ENCODE data around the gene TBX4. TPM values are rescaled to one million over a fixed set of nuclear protein-coding genes. Genes with fewer than 3 reads are reported as not detected.
A peak's percentile ranks its signal among the peaks of the same experiment; 100 is the strongest.

The TBX4 gene
- not detected for total RNA-seq
- polyA plus RNA-seq (2013, experiment 1 of 2), result 1.5 TPM
- polyA plus RNA-seq (2013, experiment 2 of 2), result 1.4 TPM
- long read RNA-seq, experiment 1, result 0 reads
- long read RNA-seq, experiment 2, result 0 reads
- long read RNA-seq, experiment 3, result 0 reads
- long read RNA-seq, experiment 4, result 0 reads

DNA sequence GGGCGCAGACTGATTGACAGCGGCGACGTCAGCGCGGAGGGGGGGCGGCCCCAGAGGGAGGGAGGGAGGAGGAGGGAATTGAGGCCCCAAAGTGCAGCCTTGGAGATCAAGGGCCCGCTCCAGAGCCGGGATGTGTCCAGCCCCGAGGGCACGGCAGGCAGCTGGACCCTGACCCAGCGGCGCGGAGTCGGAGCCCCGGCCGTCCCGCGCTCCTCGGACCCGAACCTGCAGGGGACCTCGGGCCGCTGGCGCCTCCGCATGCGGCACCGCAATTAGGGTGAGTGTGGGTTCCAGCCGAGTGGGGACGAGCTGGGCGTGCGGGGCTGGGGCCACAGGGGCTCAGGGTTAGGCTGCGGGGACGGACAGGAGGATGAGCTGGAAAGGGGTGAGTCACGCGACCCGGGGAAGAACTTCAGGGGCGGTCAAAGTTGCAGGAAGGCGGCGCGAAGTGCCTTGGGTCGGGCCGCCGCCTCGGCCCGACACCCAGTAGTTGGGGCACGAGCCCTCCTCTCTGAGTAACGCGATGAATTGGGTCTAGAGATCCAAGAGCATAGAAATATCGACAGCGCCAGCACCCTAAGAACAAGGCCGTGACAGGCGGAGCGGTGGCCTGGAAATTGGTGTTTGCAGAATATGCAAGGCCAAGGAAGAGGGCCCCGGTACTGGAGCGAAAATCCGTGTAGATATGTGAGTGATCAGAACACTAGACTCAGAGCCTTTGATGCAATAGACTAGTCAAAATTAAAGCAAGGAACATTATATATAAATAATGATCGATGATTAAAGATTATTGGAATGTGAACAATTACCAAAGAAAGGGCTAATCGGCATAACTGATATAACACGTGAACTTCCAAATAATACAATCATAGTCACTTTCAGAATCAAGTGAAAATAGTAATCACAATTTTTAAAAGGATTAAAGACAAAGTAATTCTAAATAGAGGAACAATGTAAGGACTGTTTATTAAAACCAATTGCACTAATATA, at the start of gene TBX4:
Gene TBX4, plus strand, starts transcription at position 122 of the 990 bp plus-strand sequence. CDS start 4,069 bp downstream, outside the sequence.
- H3K36me3 Mint-ChIP-seq (ENCODE audit: low read depth), result no peaks in the 10 kb centered on the region
- H3K27ac Mint-ChIP-seq, result no peak within 1 kb of the TSS
- peaks cover 4% of the 10 kb centered on the region for H3K4me1 ChIP-seq (ENCODE audit: control insufficient read depth, insufficient read depth, low read length)
- peaks cover 96% of the 10 kb centered on the region for H3K27me3 ChIP-seq (ENCODE audit: control insufficient read depth, insufficient read depth, low read length, poor library complexity, severe bottlenecking)
- DNase-seq, result peak; percentile 84
- peak within 1 kb of the TSS; percentile 49 for H3K4me3 Mint-ChIP-seq
- peak within 1 kb of the TSS; percentile 35 for H3K4me3 ChIP-seq (ENCODE audit: low read length)
- H3K9me3 Mint-ChIP-seq, result no peaks in the 10 kb centered on the region
- TF ChIP-seq CTCF (conservative IDR thresholded peaks at IDR 0.05), result no peak
- H3K27ac ChIP-seq (ENCODE audit: low read depth, low read length), result no peak within 1 kb of the TSS
- H3K9ac ChIP-seq (ENCODE audit: extremely low read depth, low read length, poor library complexity, severe bottlenecking), result no peak within 1 kb of the TSS
- H3K9me3 ChIP-seq (ENCODE audit: control insufficient read depth, low read length), result no peaks in the 10 kb centered on the region
- H3K27me3 Mint-ChIP-seq (ENCODE audit: insufficient read depth), result peaks cover 96% of the 10 kb centered on the region
- 2% methylated on average over 31 to 53 of the region's 59 CpGs for WGBS, 2 experiments (ENCODE audit: insufficient coverage in 1 of 2, insufficient read length in 1 of 2)
- H3K4me1 Mint-ChIP-seq, result peaks cover 14% of the 10 kb centered on the region
- no peaks in the 10 kb centered on the region for H3K36me3 ChIP-seq (ENCODE audit: control insufficient read depth, insufficient read depth, low read length)

GRCh38 chr17:61402978-61403800, 49.0 kb upstream of the TBX4 start:
- peak; percentile 81 for DNase-seq
- H3K36me3 ChIP-seq (ENCODE audit: control insufficient read depth, insufficient read depth, low read length), result no peaks in the 10 kb centered on the region
- Mint-ChIP-seq H3K36me3 (ENCODE audit: low read depth) (no peaks in the 10 kb centered on the region), H3K27ac (no peak overlapping the region), H3K4me1 (no peaks in the 10 kb centered on the region), H3K4me3 (peak overlapping the region; percentile 36), H3K27me3 (ENCODE audit: insufficient read depth) (peaks cover 96% of the 10 kb centered on the region), H3K9me3 (no peaks in the 10 kb centered on the region)
- peaks cover 95% of the 10 kb centered on the region for H3K27me3 ChIP-seq (ENCODE audit: control insufficient read depth, insufficient read depth, low read length, poor library complexity, severe bottlenecking)
- 2% methylated on average over 25 to 55 of the region's 55 CpGs for WGBS, 2 experiments (ENCODE audit: insufficient coverage in 1 of 2, insufficient read length in 1 of 2)
- no peaks in the 10 kb centered on the region for H3K9me3 ChIP-seq (ENCODE audit: control insufficient read depth, low read length)
- TF ChIP-seq CTCF (conservative IDR thresholded peaks at IDR 0.05), result no peak
- H3K9ac ChIP-seq (ENCODE audit: extremely low read depth, low read length, poor library complexity, severe bottlenecking), result no peak overlapping the region
- no peak overlapping the region for H3K4me3 ChIP-seq (ENCODE audit: low read length)
- no peak overlapping the region for H3K27ac ChIP-seq (ENCODE audit: low read depth, low read length)
- no peaks in the 10 kb centered on the region for H3K4me1 ChIP-seq (ENCODE audit: control insufficient read depth, insufficient read depth, low read length)

All from endodermal cell (in vitro differentiated cells).